Parathyroid adenoma (tissue), 2 donors: ENCODE data around the gene SEMA3B.

ENCODE experiments used
- H2AFZ ChIP-seq: fragments of 300-600 bp; sonication (generic); one replicate; pipeline ENCODE4 v1.7.0; 2017; ENCODE audit warnings: antibody characterized with exemption, mild to moderate bottlenecking
- H3K27ac ChIP-seq: fragments of 300-600 bp; sonication (generic); one replicate; pipeline ENCODE4 v1.7.0; 2017
- H3K27me3 ChIP-seq: fragments of 300-600 bp; sonication (generic); one replicate; pipeline ENCODE4 v1.7.0; 2017; ENCODE audit warnings: low read length; ENCODE audit not compliant: control insufficient read depth, insufficient read depth
- H3K36me3 ChIP-seq: fragments of 300-600 bp; sonication (generic); one replicate; pipeline ENCODE4 v1.7.0; 2017; ENCODE audit warnings: low read length; ENCODE audit not compliant: control insufficient read depth, insufficient read depth
- H3K4me1 ChIP-seq: fragments of 300-600 bp; sonication (generic); one replicate; pipeline ENCODE4 v1.7.0; 2017; ENCODE audit warnings: control low read depth
- H3K4me2 ChIP-seq: fragments of 300-600 bp; sonication (generic); one replicate; pipeline ENCODE4 v1.7.0; 2017; ENCODE audit warnings: low read length
- H3K4me3 ChIP-seq: fragments of 300-600 bp; sonication (generic); one replicate; pipeline ENCODE4 v1.7.0; 2017; ENCODE audit warnings: low read depth, low read length
- H3K79me2 ChIP-seq: fragments of 300-600 bp; sonication (generic); one replicate; pipeline ENCODE4 v1.7.0; 2017; ENCODE audit warnings: control low read depth
- H3K9ac ChIP-seq: fragments of 300-600 bp; sonication (generic); one replicate; pipeline ENCODE4 v1.7.0; 2017; ENCODE audit warnings: mild to moderate bottlenecking
- H3K9me3 ChIP-seq: fragments of 300-600 bp; sonication (generic); one replicate; pipeline ENCODE4 v1.7.0; 2017; ENCODE audit warnings: low read length; ENCODE audit not compliant: control insufficient read depth
- TF ChIP-seq, protein P1 (sequence below): fragments of 300-600 bp; sonication (generic); IDR thresholded peaks from one replicate; pipeline ENCODE4 v1.7.0; 2017; ENCODE audit warnings: antibody characterized with exemption, mild to moderate bottlenecking
- donor health status: primary hyperparathyroidism.

The SEMA3B gene

DNA sequence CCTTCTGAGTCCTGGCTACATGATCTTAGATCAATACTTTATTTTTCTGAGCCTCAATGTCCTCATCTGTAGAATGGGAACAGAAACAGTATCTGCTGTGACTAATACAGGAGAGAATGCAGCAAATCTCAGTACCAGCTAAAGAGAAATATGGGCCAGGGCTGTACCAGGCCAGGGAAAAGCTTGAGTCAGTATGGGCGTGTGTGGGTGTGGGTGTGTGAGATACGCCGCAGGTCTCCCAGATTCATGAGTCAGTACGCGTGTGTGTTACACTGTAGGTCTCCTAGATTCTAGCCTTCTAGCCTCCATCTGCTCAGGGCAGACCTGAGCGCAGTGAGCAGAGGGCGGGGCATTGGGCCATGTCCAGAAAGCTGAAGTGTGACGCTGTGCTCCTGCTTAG, 17.7 kb upstream of the SEMA3B start:
- no peaks in the 10 kb centered on the region for H3K27me3 ChIP-seq
- no peaks in the 10 kb centered on the region for H3K36me3 ChIP-seq
- H2AFZ ChIP-seq, result no peak overlapping the region
- no peak overlapping the region for H3K4me3 ChIP-seq
- no peaks in the 10 kb centered on the region for H3K9me3 ChIP-seq
- H3K79me2 ChIP-seq, result peaks cover 63% of the 10 kb centered on the region
- no peak overlapping the region for H3K4me2 ChIP-seq
- H3K9ac ChIP-seq, result no peak overlapping the region
- TF ChIP-seq, protein P1, sequence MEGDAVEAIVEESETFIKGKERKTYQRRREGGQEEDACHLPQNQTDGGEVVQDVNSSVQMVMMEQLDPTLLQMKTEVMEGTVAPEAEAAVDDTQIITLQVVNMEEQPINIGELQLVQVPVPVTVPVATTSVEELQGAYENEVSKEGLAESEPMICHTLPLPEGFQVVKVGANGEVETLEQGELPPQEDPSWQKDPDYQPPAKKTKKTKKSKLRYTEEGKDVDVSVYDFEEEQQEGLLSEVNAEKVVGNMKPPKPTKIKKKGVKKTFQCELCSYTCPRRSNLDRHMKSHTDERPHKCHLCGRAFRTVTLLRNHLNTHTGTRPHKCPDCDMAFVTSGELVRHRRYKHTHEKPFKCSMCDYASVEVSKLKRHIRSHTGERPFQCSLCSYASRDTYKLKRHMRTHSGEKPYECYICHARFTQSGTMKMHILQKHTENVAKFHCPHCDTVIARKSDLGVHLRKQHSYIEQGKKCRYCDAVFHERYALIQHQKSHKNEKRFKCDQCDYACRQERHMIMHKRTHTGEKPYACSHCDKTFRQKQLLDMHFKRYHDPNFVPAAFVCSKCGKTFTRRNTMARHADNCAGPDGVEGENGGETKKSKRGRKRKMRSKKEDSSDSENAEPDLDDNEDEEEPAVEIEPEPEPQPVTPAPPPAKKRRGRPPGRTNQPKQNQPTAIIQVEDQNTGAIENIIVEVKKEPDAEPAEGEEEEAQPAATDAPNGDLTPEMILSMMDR, result no peak
- no peak overlapping the region for H3K27ac ChIP-seq
- peaks cover 42% of the 10 kb centered on the region for H3K4me1 ChIP-seq

DNA sequence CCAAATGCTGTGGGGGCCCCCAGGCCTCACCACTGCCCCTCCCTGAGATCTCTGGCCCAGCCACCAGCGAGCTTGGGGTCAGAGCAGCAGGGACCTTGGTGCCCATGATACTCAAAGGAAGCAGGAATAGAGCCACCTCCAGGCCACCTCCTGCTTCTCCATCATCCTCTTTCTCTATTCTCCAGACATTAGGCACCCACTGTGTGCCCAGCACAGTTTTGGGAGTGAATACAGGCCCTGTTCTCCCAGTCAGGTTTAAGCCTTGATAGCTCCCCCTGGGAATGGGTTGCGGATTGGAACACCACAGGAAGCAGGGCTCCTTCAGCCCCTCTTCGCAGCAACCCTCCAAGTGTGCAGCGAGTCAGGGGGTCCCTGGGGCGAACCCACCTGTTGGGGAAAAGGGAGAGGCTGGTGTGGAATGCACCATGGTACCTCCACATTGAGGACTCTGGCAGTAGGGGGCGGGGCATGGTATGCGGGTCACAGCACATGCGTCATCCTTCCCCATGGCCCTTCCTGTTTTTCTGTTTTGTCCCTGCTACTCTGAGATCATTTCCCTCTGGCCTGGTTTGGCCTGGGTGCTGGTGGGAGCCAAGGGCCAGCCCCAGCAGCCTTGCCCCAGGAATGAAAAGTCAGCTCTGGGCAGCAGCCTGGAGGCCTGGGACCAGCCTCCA, 14.2 kb upstream of the SEMA3B start:
- TF ChIP-seq, protein P1, result no peak
- Histone ChIP-seq H2AFZ (no peak overlapping the region), H3K27ac (peak overlapping the region; percentile 55), H3K9ac (no peak overlapping the region), H3K9me3 (no peaks in the 10 kb centered on the region), H3K79me2 (peaks cover 36% of the 10 kb centered on the region), H3K4me3 (no peak overlapping the region), H3K36me3 (no peaks in the 10 kb centered on the region), H3K4me1 (peaks cover 18% of the 10 kb centered on the region), H3K4me2 (no peak overlapping the region), H3K27me3 (no peaks in the 10 kb centered on the region)

DNA sequence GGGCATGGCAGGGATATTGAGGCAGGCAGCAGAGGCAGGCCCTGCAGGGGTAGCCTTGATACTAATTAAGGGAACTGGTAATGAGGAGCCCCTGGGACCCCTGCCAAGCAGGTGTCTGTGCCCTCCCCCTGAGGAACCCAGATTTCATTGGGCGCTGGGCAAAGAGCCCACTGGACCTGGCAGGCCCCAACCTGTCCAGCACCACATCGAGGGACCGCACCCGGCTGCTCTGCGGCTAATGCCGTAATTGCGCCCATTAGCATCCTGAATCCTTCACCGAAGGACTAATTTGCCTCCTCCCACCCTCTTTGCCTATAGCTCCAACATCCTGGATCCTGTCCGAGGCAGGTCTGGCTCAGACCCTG, 13.7 kb upstream of the SEMA3B start:
- peak overlapping the region; percentile 42 for H3K27ac ChIP-seq
- no peak overlapping the region for H3K4me2 ChIP-seq
- peaks cover 30% of the 10 kb centered on the region for H3K79me2 ChIP-seq
- no peak overlapping the region for H2AFZ ChIP-seq
- TF ChIP-seq, protein P1, result no peak
- H3K36me3 ChIP-seq, result no peaks in the 10 kb centered on the region
- H3K9ac ChIP-seq, result no peak overlapping the region
- H3K27me3 ChIP-seq, result no peaks in the 10 kb centered on the region
- H3K4me3 ChIP-seq, result no peak overlapping the region
- H3K9me3 ChIP-seq, result no peaks in the 10 kb centered on the region
- H3K4me1 ChIP-seq, result peaks cover 16% of the 10 kb centered on the region

DNA sequence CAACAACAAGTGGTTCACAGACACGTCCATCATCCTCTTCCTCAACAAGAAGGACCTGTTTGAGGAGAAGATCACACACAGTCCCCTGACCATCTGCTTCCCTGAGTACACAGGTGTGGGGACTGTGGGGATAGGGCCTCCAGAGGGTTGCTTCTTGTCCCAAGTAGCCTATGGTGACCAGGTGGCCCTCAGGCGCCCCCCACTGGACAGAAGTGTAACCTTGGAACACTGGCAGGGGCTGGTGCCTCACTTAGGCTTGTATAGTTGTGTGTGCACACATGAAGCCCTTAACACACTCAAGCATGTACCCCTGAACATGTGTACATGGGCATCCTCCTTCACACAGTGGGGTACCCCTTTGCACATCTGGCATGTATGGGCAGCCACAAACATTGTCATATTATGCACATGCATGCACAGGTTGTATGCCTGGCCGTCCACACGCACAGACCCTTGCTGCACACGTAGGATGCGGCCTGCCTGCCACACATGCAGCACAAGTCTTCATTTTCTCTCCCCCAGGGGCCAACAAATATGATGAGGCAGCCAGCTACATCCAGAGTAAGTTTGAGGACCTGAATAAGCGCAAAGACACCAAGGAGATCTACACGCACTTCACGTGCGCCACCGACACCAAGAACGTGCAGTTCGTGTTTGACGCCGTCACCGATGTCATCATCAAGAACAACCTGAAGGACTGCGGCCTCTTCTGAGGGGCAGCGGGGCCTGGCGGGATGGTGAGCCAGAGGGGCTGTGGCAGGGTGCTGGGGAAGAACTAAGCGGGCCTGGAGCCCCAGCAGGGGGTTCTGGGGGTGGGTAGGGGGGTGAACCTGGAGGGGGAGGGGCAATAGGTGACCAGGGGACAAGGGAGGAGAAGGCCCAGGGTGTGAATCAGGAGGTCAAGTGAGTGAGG, 11.7 kb upstream of the SEMA3B start:
- Histone ChIP-seq H3K9ac (no peak overlapping the region), H3K27me3 (no peaks in the 10 kb centered on the region), H3K9me3 (no peaks in the 10 kb centered on the region), H2AFZ (no peak overlapping the region), H3K79me2 (peaks cover 12% of the 10 kb centered on the region), H3K4me3 (no peak overlapping the region), H3K4me1 (peaks cover 18% of the 10 kb centered on the region), H3K4me2 (no peak overlapping the region), H3K27ac (no peak overlapping the region), H3K36me3 (no peaks in the 10 kb centered on the region)
- TF ChIP-seq, protein P1, result peak; percentile 32
